Measurements from ENCODE around the gene HDHD5. TPM values are rescaled to one million over a fixed set of nuclear protein-coding genes. Genes with fewer than 3 reads are reported as not detected.
"Not testable (repeated sequence)": the region's sequence is repeated elsewhere in the genome, so short reads cannot be mapped to it uniquely, and the experiment has no call there.

The HDHD5 gene
- total RNA-seq, 1 donor from 2014 or later, result 30.2 TPM

GRCh38 chr22:17157714-17158113, 1.4 kb downstream of the HDHD5 start:
- DNase-seq, result no peak
- peaks cover 2% of the 10 kb centered on the region for H3K27me3 Mint-ChIP-seq (ENCODE audit: unreplicated experiment)
- peak overlapping the region; percentile 89 for H3K4me3 Mint-ChIP-seq (ENCODE audit: unreplicated experiment)
- H3K36me3 Mint-ChIP-seq (ENCODE audit: unreplicated experiment), result no peaks in the 10 kb centered on the region
- H3K9me3 Mint-ChIP-seq (ENCODE audit: unreplicated experiment), result peaks cover 7% of the 10 kb centered on the region
- TF ChIP-seq CTCF (IDR thresholded peaks at IDR 0.05; ENCODE audit: partially characterized antibody, unreplicated experiment), result no peak
- peaks cover 3% of the 10 kb centered on the region for H3K4me1 Mint-ChIP-seq (ENCODE audit: low read depth, unreplicated experiment)
- no peak overlapping the region for H3K27ac Mint-ChIP-seq (ENCODE audit: unreplicated experiment)

GRCh38 chr22:17155941-17156340, 3.1 kb downstream of the HDHD5 start:
- Mint-ChIP-seq H3K9me3 (ENCODE audit: unreplicated experiment) (peaks cover 7% of the 10 kb centered on the region), H3K27ac (ENCODE audit: unreplicated experiment) (no peak overlapping the region), H3K36me3 (ENCODE audit: unreplicated experiment) (no peaks in the 10 kb centered on the region), H3K27me3 (ENCODE audit: unreplicated experiment) (peaks cover 5% of the 10 kb centered on the region), H3K4me1 (ENCODE audit: low read depth, unreplicated experiment) (peaks cover 3% of the 10 kb centered on the region), H3K4me3 (ENCODE audit: unreplicated experiment) (no peak overlapping the region)
- DNase-seq, result no peak
- TF ChIP-seq CTCF (IDR thresholded peaks at IDR 0.05; ENCODE audit: partially characterized antibody, unreplicated experiment), result no peak

- Mint-ChIP-seq H3K4me3 (ENCODE audit: unreplicated experiment) (no peak overlapping the region), H3K9me3 (ENCODE audit: unreplicated experiment) (peaks cover under 1% of the 10 kb centered on the region), H3K27ac (ENCODE audit: unreplicated experiment) (no peak overlapping the region), H3K27me3 (ENCODE audit: unreplicated experiment) (peaks cover 5% of the 10 kb centered on the region), H3K36me3 (ENCODE audit: unreplicated experiment) (no peaks in the 10 kb centered on the region), H3K4me1 (ENCODE audit: low read depth, unreplicated experiment) (no peaks in the 10 kb centered on the region)
- no peak for TF ChIP-seq CTCF (IDR thresholded peaks at IDR 0.05; ENCODE audit: partially characterized antibody, unreplicated experiment)
- DNase-seq, result no peak
Observed at GRCh38 chr22:17152971-17153370, 6.1 kb downstream of the HDHD5 start.

GRCh38 chr22:17152340-17152739, 6.7 kb downstream of the HDHD5 start:
- no peak for TF ChIP-seq CTCF (IDR thresholded peaks at IDR 0.05; ENCODE audit: partially characterized antibody, unreplicated experiment)
- Mint-ChIP-seq H3K27ac (ENCODE audit: unreplicated experiment) (no peak overlapping the region), H3K9me3 (ENCODE audit: unreplicated experiment) (no peaks in the 10 kb centered on the region)

GRCh38 chr22:17149076-17149815, 9.8 kb downstream of the HDHD5 start:
- no peak for DNase-seq
- Mint-ChIP-seq H3K36me3 (ENCODE audit: unreplicated experiment) (peaks cover 5% of the 10 kb centered on the region), H3K4me1 (ENCODE audit: low read depth, unreplicated experiment) (no peaks in the 10 kb centered on the region), H3K27ac (ENCODE audit: unreplicated experiment) (no peak overlapping the region), H3K4me3 (ENCODE audit: unreplicated experiment) (no peak overlapping the region), H3K27me3 (ENCODE audit: unreplicated experiment) (peaks cover 5% of the 10 kb centered on the region), H3K9me3 (ENCODE audit: unreplicated experiment) (no peaks in the 10 kb centered on the region)
- TF ChIP-seq CTCF (IDR thresholded peaks at IDR 0.05; ENCODE audit: partially characterized antibody, unreplicated experiment), result no peak

More at GRCh38 chr22:17152340-17152739, 6.7 kb downstream of the HDHD5 start:
- Mint-ChIP-seq H3K4me1 (ENCODE audit: low read depth, unreplicated experiment) (no peaks in the 10 kb centered on the region), H3K4me3 (ENCODE audit: unreplicated experiment) (no peak overlapping the region), H3K27me3 (ENCODE audit: unreplicated experiment) (peaks cover 5% of the 10 kb centered on the region), H3K36me3 (ENCODE audit: unreplicated experiment) (peaks cover 5% of the 10 kb centered on the region)
- no peak for DNase-seq

GRCh38 chr22:17147458-17147857, 11.6 kb downstream of the HDHD5 start:
- not testable (repeated sequence) for H3K9me3 Mint-ChIP-seq (ENCODE audit: unreplicated experiment); H3K4me1 Mint-ChIP-seq (ENCODE audit: low read depth, unreplicated experiment); H3K27me3 Mint-ChIP-seq (ENCODE audit: unreplicated experiment); H3K36me3 Mint-ChIP-seq (ENCODE audit: unreplicated experiment); H3K4me3 Mint-ChIP-seq (ENCODE audit: unreplicated experiment); H3K27ac Mint-ChIP-seq (ENCODE audit: unreplicated experiment); DNase-seq
